GM03348 (cell line): ENCODE data around the gene SRSF12.
A peak's percentile ranks its signal among the peaks of the same experiment; 100 is the strongest.
"Not testable (repeated sequence)": the region's sequence is repeated elsewhere in the genome, so short reads cannot be mapped to it uniquely, and the experiment has no call there.

Experiments used
- DNase-seq: peaks from one replicate; pipeline ENCODE4 v3.0.0; 2012; ENCODE audit warnings: low spot score

SRSF12 gene

GRCh38 chr6:89071036-89071435 is 46.8 kb downstream of the SRSF12 start:
- DNase-seq, result no peak

GRCh38 chr6:89069536-89070163 is 48.2 kb downstream of the SRSF12 start:
- DNase-seq, result no peak

GRCh38 chr6:89068695-89069094 is 49.2 kb downstream of the SRSF12 start:
- DNase-seq, result no peak

DNA sequence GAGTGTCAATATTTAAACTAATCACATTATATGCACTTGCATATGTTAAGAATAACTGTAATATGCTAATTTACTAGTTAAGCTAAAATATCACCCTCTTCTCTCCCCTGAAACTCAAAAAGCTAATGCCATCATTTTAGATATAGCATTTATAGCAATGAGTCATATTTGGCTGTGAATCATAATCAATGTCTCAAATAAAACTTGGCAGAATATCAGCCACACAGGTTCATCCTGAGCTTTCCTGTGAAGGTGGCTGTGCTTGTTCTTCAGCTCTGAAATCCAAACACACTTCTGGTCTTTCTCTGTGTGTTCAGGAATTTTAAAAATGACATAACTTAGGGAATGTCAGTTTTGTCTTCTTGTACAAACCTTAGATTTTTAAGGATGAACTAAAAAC is 50.1 kb downstream of the SRSF12 start:
- no peak for DNase-seq

- DNase-seq, result no peak
Observed at GRCh38 chr6:89066940-89067646, 50.8 kb downstream of the SRSF12 start.

GRCh38 chr6:89066121-89066520 is 51.8 kb downstream of the SRSF12 start:
- DNase-seq, result not testable (repeated sequence)

- not testable (repeated sequence) for DNase-seq
Observed at GRCh38 chr6:89064931-89065330, 52.9 kb downstream of the SRSF12 start.

GRCh38 chr6:89063881-89064280 is 54.0 kb downstream of the SRSF12 start:
- no peak for DNase-seq

GRCh38 chr6:89059227-89059626 is 58.6 kb downstream of the SRSF12 start:
- no peak for DNase-seq

- peak; percentile 35 for DNase-seq
Observed at GRCh38 chr6:89058627-89059026, 59.2 kb downstream of the SRSF12 start.

DNA sequence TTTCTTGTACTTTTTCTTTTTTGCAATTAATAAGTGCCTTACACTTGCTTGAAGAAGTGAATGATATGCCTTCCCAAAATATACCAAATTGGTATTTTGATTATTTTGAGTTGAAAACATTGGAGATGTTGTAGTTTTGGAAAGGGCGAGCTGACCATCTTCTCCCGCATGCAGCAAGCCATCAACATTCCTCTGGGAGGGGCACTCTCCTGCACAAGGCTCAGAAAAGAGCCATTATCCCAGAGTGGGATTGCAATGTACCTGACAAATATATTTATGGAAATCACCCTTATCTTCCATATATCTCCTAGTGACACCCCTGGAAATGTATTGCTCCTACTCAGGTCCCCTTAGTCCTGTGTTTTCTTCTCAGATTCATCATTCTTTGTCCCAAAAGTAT is 60.1 kb downstream of the SRSF12 start:
- no peak for DNase-seq

- no peak for DNase-seq
Observed at GRCh38 chr6:89054208-89054607, 63.7 kb downstream of the SRSF12 start.

GRCh38 chr6:89051676-89052075 is 66.2 kb downstream of the SRSF12 start:
- no peak for DNase-seq

GRCh38 chr6:89050697-89051096 is 67.2 kb downstream of the SRSF12 start:
- DNase-seq, result no peak

DNA sequence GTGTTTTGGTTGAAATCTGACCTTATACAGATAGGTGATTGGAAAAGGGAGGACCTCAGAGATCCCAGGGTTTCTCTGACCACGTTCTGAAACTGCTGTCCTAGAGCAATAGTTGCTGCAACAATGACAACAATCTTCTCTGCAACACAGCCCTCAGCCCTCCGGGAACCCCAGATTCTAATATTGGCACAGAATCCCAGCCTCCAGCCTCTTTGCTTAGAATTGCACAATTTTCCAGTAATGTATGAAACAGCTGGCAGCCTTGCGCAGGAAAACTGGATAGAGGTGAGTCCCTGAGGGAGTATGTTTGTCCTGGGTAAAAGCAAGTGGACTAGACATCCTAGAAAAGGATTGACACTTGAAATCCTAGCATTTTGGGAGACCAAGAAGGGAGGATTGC is 67.7 kb downstream of the SRSF12 start:
- peak; percentile 63 for DNase-seq

DNA sequence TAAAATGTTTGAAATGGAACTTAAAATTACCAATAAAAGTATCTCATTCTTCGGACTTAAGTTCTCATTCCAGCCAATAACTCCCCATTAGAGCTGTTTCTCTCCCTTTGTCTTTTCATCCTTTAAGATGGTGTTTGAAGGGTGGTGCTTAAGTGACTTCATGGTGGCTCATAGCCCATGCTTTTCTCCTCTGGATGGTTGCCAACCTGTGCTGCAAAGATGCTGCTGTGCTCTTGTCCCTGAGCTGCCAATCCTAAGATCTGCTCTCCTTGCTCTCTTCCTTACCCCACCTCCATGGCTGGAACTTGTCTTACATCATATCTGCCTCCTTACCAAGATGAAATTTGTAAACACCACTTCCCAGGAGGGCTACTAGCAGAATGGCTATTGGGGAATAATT is 68.9 kb downstream of the SRSF12 start:
- DNase-seq, result peak; percentile 5

DNA sequence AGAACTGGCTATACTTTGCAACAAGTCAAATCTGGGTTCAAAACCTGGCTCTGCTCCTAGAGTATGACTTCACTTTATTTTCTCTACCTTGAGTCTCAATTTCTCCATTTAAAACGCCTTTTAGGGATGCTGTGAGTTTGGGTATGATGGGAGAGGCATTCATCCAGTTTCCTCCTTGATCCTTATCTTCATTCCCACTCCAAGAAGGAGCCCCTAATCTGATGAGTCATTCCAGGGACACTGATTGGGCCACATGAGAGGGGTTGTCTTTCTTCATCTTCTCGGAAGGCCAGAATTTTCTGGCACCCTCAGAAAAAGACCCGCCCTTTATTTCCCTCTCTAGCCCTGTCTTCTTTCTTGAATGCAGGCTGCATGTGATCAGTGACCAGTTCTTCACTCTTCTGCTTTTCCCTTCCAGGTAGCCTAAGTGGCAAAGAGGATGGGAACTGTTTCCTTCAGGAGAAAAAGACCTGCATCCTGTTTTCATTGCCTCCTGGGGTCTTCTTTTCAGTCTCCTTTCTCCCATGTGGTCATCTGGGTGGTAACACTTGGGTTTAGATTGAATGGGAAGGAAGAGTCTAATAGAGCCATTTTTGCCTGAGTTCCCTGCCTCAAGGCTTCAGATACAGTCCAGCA is 69.5 kb downstream of the SRSF12 start:
- DNase-seq, result no peak

DNA sequence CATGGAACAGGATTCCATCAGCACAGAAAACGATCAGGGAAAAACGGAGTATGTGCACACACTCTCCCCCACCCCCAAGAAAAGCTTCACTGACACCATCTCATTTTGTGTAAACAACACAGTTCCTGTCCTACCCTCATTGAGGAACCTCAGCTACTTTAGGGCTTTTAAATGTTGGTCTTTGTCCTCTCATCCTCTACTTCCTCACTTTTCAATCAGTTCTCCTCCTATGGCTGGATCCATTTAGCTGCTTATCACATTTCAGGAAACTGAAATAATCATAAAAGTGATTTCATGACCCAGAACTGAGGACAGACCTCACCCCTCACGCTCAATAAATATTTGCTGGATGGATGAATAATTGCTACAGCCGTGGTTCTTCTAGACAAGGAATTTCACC is 70.4 kb downstream of the SRSF12 start:
- DNase-seq, result no peak
